ENCODE results near the gene PCBP3. TPM values are rescaled to one million over a fixed set of nuclear protein-coding genes. Genes with fewer than 3 reads are reported as not detected.

Gene PCBP3
- total and polyA plus RNA-seq, 2 experiments from 2014 or later, result 3.4 to 4.3 TPM

- TF ChIP-seq, protein P1, sequence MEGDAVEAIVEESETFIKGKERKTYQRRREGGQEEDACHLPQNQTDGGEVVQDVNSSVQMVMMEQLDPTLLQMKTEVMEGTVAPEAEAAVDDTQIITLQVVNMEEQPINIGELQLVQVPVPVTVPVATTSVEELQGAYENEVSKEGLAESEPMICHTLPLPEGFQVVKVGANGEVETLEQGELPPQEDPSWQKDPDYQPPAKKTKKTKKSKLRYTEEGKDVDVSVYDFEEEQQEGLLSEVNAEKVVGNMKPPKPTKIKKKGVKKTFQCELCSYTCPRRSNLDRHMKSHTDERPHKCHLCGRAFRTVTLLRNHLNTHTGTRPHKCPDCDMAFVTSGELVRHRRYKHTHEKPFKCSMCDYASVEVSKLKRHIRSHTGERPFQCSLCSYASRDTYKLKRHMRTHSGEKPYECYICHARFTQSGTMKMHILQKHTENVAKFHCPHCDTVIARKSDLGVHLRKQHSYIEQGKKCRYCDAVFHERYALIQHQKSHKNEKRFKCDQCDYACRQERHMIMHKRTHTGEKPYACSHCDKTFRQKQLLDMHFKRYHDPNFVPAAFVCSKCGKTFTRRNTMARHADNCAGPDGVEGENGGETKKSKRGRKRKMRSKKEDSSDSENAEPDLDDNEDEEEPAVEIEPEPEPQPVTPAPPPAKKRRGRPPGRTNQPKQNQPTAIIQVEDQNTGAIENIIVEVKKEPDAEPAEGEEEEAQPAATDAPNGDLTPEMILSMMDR (IDR thresholded peaks at IDR 0.05; ENCODE audit: low read depth, low read length), result no peak
- no peaks in the 10 kb centered on the region for H3K36me3 ChIP-seq
- H3K27me3 ChIP-seq, result no peaks in the 10 kb centered on the region
- no peaks in the 10 kb centered on the region for H3K4me1 ChIP-seq (ENCODE audit: low read depth)
- H3K4me3 ChIP-seq, result no peak overlapping the region
- no peak for DNase-seq (ENCODE audit: low read depth in 1 of 2, low spot score in 1 of 2)
- no peaks in the 10 kb centered on the region for H3K9me3 ChIP-seq (ENCODE audit: low read depth)
- H3K27ac ChIP-seq, result no peak overlapping the region
Observed at GRCh38 chr21:45852886-45853400, 209.4 kb downstream of the PCBP3 start.

DNA sequence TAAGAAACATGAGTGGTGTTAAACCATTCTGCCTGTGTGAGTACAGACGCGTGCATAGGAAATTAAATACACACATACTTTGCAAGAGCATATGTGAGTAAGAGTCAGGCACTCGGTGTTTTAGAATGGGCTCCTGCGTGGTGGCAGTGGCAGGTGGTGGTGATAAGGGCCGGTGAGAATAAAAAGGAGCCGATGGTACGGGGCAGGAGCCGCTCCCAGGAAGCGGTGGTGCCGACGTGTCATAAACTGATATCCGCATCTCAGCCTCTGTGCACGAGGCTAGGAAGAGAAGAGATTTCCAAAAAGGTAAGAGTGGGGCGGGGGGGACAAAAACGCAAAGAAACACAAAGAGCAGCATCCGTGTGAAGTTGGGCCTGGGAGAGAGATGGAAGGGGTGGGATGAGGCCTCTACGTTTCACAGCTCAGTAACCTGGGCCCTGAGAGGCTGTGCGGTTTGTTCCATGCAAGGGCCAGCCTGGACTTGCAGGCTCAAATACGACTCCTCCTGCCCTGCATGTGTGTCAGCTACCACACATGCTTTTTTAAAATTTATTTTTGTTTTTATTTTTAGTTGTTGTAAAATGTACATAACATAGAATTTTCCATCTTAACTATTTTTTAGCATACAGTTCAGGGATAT, 210.3 kb downstream of the PCBP3 start:
- Histone ChIP-seq H3K4me1 (ENCODE audit: low read depth) (no peaks in the 10 kb centered on the region), H3K36me3 (no peaks in the 10 kb centered on the region), H3K27ac (no peak overlapping the region), H3K4me3 (no peak overlapping the region), H3K9me3 (ENCODE audit: low read depth) (no peaks in the 10 kb centered on the region), H3K27me3 (no peaks in the 10 kb centered on the region)
- TF ChIP-seq, protein P1 (IDR thresholded peaks at IDR 0.05; ENCODE audit: low read depth, low read length), result no peak
- no peak for DNase-seq (ENCODE audit: low read depth in 1 of 2, low spot score in 1 of 2)

GRCh38 chr21:45854690-45855247, 211.2 kb downstream of the PCBP3 start:
- DNase-seq (ENCODE audit: low read depth in 1 of 2, low spot score in 1 of 2), result peak in 1 of 2 donors; percentile 14
- no peaks in the 10 kb centered on the region for H3K36me3 ChIP-seq
- H3K27ac ChIP-seq, result no peak overlapping the region
- H3K4me1 ChIP-seq (ENCODE audit: low read depth), result no peaks in the 10 kb centered on the region
- no peaks in the 10 kb centered on the region for H3K9me3 ChIP-seq (ENCODE audit: low read depth)
- H3K4me3 ChIP-seq, result no peak overlapping the region
- no peaks in the 10 kb centered on the region for H3K27me3 ChIP-seq
- TF ChIP-seq, protein P1 (IDR thresholded peaks at IDR 0.05; ENCODE audit: low read depth, low read length), result no peak

DNA sequence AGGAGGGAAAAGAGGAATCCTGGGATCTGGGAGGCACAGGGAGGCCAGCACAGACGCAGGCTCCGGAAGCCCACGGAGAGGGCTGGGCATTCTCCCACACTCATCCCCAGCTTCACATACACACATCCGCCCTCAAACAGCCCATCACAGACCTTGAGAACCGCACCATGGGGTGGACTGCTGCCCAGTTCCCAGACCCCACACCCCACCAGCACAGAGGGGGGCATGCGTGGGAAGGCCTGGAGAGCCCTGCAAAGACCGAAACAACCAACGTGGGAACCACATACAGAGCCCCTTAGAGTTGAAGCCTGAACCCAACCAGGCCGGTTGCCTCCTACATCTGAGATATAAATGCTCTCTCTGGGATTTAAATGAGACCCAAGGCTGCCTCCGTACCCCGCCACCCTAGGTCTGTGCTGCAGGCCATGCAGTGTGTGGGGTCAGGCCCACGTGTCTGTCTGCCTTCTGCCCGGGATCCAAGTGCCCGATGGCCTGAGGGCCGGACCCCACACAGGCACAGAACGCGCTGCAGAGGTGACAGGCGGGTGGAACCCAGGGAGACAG, 211.8 kb downstream of the PCBP3 start:
- H3K27ac ChIP-seq, result no peak overlapping the region
- no peak for DNase-seq (ENCODE audit: low read depth in 1 of 2, low spot score in 1 of 2)

DNA sequence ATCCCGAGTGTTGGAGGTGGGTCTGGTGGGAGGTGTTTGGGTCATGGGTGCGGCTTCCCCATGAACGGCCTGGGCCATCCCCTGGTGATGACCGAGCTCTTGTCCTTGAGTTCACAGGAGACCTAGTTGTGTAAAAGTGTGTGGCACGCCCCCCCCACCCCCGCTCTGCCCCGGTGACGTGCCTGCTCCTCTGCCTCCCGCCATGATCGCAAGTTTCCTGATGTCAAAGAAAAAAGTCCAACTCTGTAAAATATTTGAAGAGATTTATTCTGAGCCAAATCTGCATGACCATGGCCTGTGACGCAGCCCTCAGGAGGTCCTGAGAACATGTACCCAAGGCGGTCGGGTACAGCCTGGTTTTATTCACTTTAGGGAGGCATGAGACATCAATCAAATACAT, 212.9 kb downstream of the PCBP3 start:
- Histone ChIP-seq H3K27ac (no peak overlapping the region), H3K4me1 (ENCODE audit: low read depth) (no peaks in the 10 kb centered on the region), H3K27me3 (no peaks in the 10 kb centered on the region), H3K4me3 (no peak overlapping the region), H3K36me3 (no peaks in the 10 kb centered on the region), H3K9me3 (ENCODE audit: low read depth) (no peaks in the 10 kb centered on the region)
- TF ChIP-seq, protein P1 (IDR thresholded peaks at IDR 0.05; ENCODE audit: low read depth, low read length), result no peak
- DNase-seq (ENCODE audit: low read depth in 1 of 2, low spot score in 1 of 2), result no peak

More for the DNA sequence above, 211.8 kb downstream of the PCBP3 start:
- Histone ChIP-seq H3K36me3 (no peaks in the 10 kb centered on the region), H3K9me3 (ENCODE audit: low read depth) (no peaks in the 10 kb centered on the region), H3K4me1 (ENCODE audit: low read depth) (no peaks in the 10 kb centered on the region), H3K27me3 (no peaks in the 10 kb centered on the region), H3K4me3 (no peak overlapping the region)
- TF ChIP-seq, protein P1 (IDR thresholded peaks at IDR 0.05; ENCODE audit: low read depth, low read length), result no peak
